Keratinocyte (primary cell): ENCODE results near the gene SYNC.
"Not testable (repeated sequence)": the region's sequence is repeated elsewhere in the genome, so short reads cannot be mapped to it uniquely, and the experiment has no call there.

Source experiments
- CTCF ChIP-seq, 3 experiments: IDR thresholded peaks in 1 of 3; conservative IDR thresholded peaks in 1 of 3; optimal IDR thresholded peaks in 1 of 3; 2 replicates in 2 of 3; 3 replicates in 1 of 3; pipeline versions ENCODE3 to v1.5.1; 2011; ENCODE audit warnings: low read length in 3 of 3, mild to moderate bottlenecking in 3 of 3, moderate library complexity in 2 of 3, control low read depth in 1 of 3, inconsistent platforms in 1 of 3; ENCODE audit not compliant: insufficient read depth in 2 of 3; ENCODE audit errors: extremely low read depth in 1 of 3
- EZH2 ChIP-seq: IDR thresholded peaks from one replicate; pipeline ENCODE4 v1.6.1; 2012; ENCODE audit warnings: inconsistent platforms, mild to moderate bottlenecking, low read length, moderate library complexity

- TF ChIP-seq CTCF (optimal IDR thresholded peaks at IDR 0.05 in 1 of 3, IDR thresholded peaks at IDR 0.05 in 1 of 3, conservative IDR thresholded peaks at IDR 0.05 in 1 of 3; ENCODE audit: extremely low read depth in 1 of 3, insufficient read depth in 2 of 3, low read length in 3 of 3); EZH2: not testable (repeated sequence)
Measured at GRCh38 chr1:32696996-32697395, 5.6 kb downstream of the SYNC start.
